Progenitor cell of endocrine pancreas (in vitro differentiated cells): ENCODE data around the gene MKNK2. TPM values are rescaled to one million over a fixed set of nuclear protein-coding genes. Genes with fewer than 3 reads are reported as not detected.

ENCODE experiments used
- DNase-seq: peaks from one replicate; pipeline ENCODE4 v3.0.0; 2021; ENCODE audit warnings: low spot score; ENCODE audit not compliant: unreplicated experiment
- H3K27ac Mint-ChIP-seq: 2 replicates; pipeline ENCODE4 v1.8.0; 2021; ENCODE audit warnings: mild to moderate bottlenecking, moderate library complexity, mixed read lengths
- H3K27me3 Mint-ChIP-seq: 2 replicates; pipeline ENCODE4 v1.8.0; 2021; ENCODE audit warnings: mixed read lengths
- H3K36me3 Mint-ChIP-seq: 2 replicates; pipeline ENCODE4 v1.8.0; 2022; ENCODE audit warnings: mixed read lengths; ENCODE audit not compliant: insufficient read depth
- H3K4me1 Mint-ChIP-seq: 2 replicates; pipeline ENCODE4 v1.8.0; 2021; ENCODE audit warnings: low read depth, mixed read lengths
- H3K4me3 Mint-ChIP-seq: 2 replicates; pipeline ENCODE4 v1.8.0; 2021; ENCODE audit warnings: low read depth, mild to moderate bottlenecking, moderate library complexity, mixed read lengths
- H3K9me3 Mint-ChIP-seq: 2 replicates; pipeline ENCODE4 v1.8.0; 2021; ENCODE audit warnings: low read depth, mixed read lengths
- CTCF ChIP-seq: fragments of 200-600 bp; sonication (generic); IDR thresholded peaks from one replicate; pipeline ENCODE4 v1.5.0; 2021; ENCODE audit warnings: antibody characterized with exemption, mild to moderate bottlenecking; ENCODE audit not compliant: unreplicated experiment
- long read RNA-seq: library from polyadenylated mRNA; unstranded; transcript quantifications from one replicate; pipeline ENCODE4 v2.0.0, GENCODE V29; 2020
- total RNA-seq: library from RNA; stranded (reverse); gene quantifications from 2 replicates; pipeline ENCODE4 v1.2.1, GENCODE V29; 2021

The MKNK2 gene
- total RNA-seq, result 145 and 163 TPM in 2 replicates
- long read RNA-seq, result 0 reads

GRCh38 chr19:2050991-2051772 lies at the start of gene MKNK2:
Gene MKNK2 (minus strand): TSS chr19:2051244. CDS start chr19:2050851, 393 bp downstream.
- peak within 1 kb of the TSS; percentile 88 for H3K27ac Mint-ChIP-seq
- no peaks in the 10 kb centered on the region for H3K27me3 Mint-ChIP-seq
- DNase-seq, result peak; percentile 97
- H3K4me3 Mint-ChIP-seq, result peak within 1 kb of the TSS; percentile 82
- peaks cover 9% of the 10 kb centered on the region for H3K4me1 Mint-ChIP-seq
- no peaks in the 10 kb centered on the region for H3K9me3 Mint-ChIP-seq
- peak; percentile 54 for TF ChIP-seq CTCF
- H3K36me3 Mint-ChIP-seq, result no peaks in the 10 kb centered on the region

- H3K27ac Mint-ChIP-seq, result no peak overlapping the region
- no peak overlapping the region for H3K4me3 Mint-ChIP-seq
- peaks cover 19% of the 10 kb centered on the region for H3K36me3 Mint-ChIP-seq
- no peak for DNase-seq
- TF ChIP-seq CTCF, result no peak
- peaks cover 4% of the 10 kb centered on the region for H3K4me1 Mint-ChIP-seq
- no peaks in the 10 kb centered on the region for H3K27me3 Mint-ChIP-seq
- H3K9me3 Mint-ChIP-seq, result no peaks in the 10 kb centered on the region
Observed at GRCh38 chr19:2100719-2101061, 49.6 kb upstream of the MKNK2 start.

GRCh38 chr19:2099937-2100718 lies 49.1 kb upstream of the MKNK2 start:
- Mint-ChIP-seq H3K9me3 (no peaks in the 10 kb centered on the region), H3K4me1 (peaks cover 6% of the 10 kb centered on the region), H3K36me3 (peaks cover 13% of the 10 kb centered on the region), H3K27me3 (no peaks in the 10 kb centered on the region), H3K27ac (no peak overlapping the region), H3K4me3 (no peak overlapping the region)
- no peak for DNase-seq
- no peak for TF ChIP-seq CTCF

- no peaks in the 10 kb centered on the region for H3K27me3 Mint-ChIP-seq
Observed at GRCh38 chr19:2099054-2099501, 48.0 kb upstream of the MKNK2 start.

More at GRCh38 chr19:2099054-2099501, 48.0 kb upstream of the MKNK2 start:
- Mint-ChIP-seq H3K9me3 (no peaks in the 10 kb centered on the region), H3K4me1 (peaks cover 10% of the 10 kb centered on the region), H3K36me3 (peaks cover 9% of the 10 kb centered on the region), H3K4me3 (no peak overlapping the region), H3K27ac (no peak overlapping the region)
- DNase-seq, result no peak
- no peak for TF ChIP-seq CTCF
